Spleen (tissue), 7 donors: ENCODE data around the gene BLTP3A.

Experiments
- POLR2A ChIP-seq, 3 donors: fragments of 450-650 bp; IDR thresholded peaks; one replicate each; pipeline ENCODE4 v1.5.1; 2017; ENCODE audit warnings: antibody characterized with exemption in 3 of 3, mild to moderate bottlenecking in 1 of 3
- POLR2AphosphoS5 ChIP-seq, 3 donors: sonication (generic); formaldehyde crosslinking; IDR thresholded peaks; one replicate each; pipeline ENCODE4 v1.5.1; 2017; ENCODE audit warnings: antibody characterized with exemption in 3 of 3
- TF ChIP-seq, protein P1 (sequence below), 11 experiments: fragments of 200-600 bp in 7 of 11; fragments of 450-650 bp in 4 of 11; sonication (generic) in 4 of 11; IDR thresholded peaks in 8 of 11; conservative IDR thresholded peaks in 3 of 11; 1 replicate in 7 of 11; 2 replicates in 4 of 11; pipeline versions ENCODE4 v1.4.0 to v1.8.0; 2016 to 2021; ENCODE audit warnings: antibody characterized with exemption in 11 of 11, inconsistent platforms in 4 of 11, mild to moderate bottlenecking in 1 of 11
- donor health status: DM: no; HTN: no; CAD: no; lungs with moderate emphysema.
- donor health status: DM: no; HTN: no; CAD: no.
- donor health status: DM: no; HTN: no; CAD: no.

DNA sequence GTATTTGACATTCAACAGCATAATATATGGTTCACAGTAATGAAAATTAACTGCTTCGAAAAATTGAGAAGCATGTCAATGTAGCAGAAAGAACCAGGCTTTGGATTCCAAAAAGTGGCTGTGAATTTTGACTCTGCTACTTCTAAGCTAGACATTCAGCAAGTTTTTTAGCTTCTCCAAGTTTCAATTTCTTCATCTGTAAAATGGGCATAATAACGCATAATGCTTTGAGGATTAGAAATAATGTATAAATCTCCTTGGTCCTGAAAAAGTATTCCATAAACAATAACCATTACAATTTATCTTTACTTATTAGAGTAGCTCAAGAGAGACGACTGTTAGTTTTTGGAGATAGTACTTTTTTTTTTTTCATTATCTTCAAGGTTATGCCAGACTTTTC lies 7.7 kb downstream of the BLTP3A start:
- TF ChIP-seq POLR2A (IDR thresholded peaks at IDR 0.05): no peak
- TF ChIP-seq, protein P1, sequence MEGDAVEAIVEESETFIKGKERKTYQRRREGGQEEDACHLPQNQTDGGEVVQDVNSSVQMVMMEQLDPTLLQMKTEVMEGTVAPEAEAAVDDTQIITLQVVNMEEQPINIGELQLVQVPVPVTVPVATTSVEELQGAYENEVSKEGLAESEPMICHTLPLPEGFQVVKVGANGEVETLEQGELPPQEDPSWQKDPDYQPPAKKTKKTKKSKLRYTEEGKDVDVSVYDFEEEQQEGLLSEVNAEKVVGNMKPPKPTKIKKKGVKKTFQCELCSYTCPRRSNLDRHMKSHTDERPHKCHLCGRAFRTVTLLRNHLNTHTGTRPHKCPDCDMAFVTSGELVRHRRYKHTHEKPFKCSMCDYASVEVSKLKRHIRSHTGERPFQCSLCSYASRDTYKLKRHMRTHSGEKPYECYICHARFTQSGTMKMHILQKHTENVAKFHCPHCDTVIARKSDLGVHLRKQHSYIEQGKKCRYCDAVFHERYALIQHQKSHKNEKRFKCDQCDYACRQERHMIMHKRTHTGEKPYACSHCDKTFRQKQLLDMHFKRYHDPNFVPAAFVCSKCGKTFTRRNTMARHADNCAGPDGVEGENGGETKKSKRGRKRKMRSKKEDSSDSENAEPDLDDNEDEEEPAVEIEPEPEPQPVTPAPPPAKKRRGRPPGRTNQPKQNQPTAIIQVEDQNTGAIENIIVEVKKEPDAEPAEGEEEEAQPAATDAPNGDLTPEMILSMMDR (IDR thresholded peaks at IDR 0.05 in 8 of 11, conservative IDR thresholded peaks at IDR 0.05 in 3 of 11): no peak
- no peak for TF ChIP-seq POLR2AphosphoS5 (IDR thresholded peaks at IDR 0.05)
